ENCODE results near the gene COL4A1.
A peak's percentile ranks its signal among the peaks of the same experiment; 100 is the strongest.

The COL4A1 gene

GRCh38 chr13:110158226-110158625, 148.7 kb downstream of the COL4A1 start:
- peaks cover 7% of the 10 kb centered on the region for H3K4me1 ChIP-seq (ENCODE audit: control insufficient read depth, insufficient read depth, low read length)
- H3K36me3 ChIP-seq (ENCODE audit: control insufficient read depth in 2 of 2, insufficient read depth in 2 of 2, low read length in 2 of 2) = peaks cover 72 to 76% of the 10 kb centered on the region in 2 donors
- H3K9ac ChIP-seq (ENCODE audit: low read length in 2 of 2) = no peak overlapping the region
- peak overlapping the region; percentile 24 for H3K27ac ChIP-seq (ENCODE audit: low read length)
- no peak overlapping the region for H3K4me3 ChIP-seq (ENCODE audit: low read length in 2 of 2)
- no peaks in the 10 kb centered on the region for H3K27me3 ChIP-seq (ENCODE audit: control insufficient read depth in 1 of 2, insufficient read depth in 2 of 2, low read length in 2 of 2)
- no peaks in the 10 kb centered on the region for H3K9me3 ChIP-seq (ENCODE audit: control insufficient read depth in 2 of 2, low read length in 2 of 2)

DNA sequence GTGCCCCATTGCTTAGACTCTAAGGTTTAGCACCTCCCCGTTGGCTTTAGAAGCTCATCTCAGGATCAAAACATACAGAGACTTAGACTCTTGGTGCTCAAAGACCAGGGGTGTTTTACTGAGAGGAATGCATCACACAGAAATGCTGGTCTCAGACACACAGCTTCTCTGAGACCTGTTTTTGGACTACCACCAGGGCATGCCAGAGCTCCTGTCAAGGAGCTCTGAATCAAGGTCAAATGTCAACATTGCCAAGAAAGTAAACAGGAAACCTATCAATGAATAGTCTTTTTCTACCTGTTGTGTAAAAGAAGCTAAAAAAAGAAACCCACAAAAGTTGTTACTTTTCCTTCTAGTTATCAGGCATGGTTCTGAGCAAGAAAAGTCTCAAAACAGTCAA, 149.2 kb downstream of the COL4A1 start:
- peaks cover 72 to 74% of the 10 kb centered on the region in 2 donors for H3K36me3 ChIP-seq (ENCODE audit: control insufficient read depth in 2 of 2, insufficient read depth in 2 of 2, low read length in 2 of 2)
- H3K9me3 ChIP-seq (ENCODE audit: control insufficient read depth in 2 of 2, low read length in 2 of 2) = no peaks in the 10 kb centered on the region
- H3K9ac ChIP-seq (ENCODE audit: low read length in 2 of 2) = no peak overlapping the region
- no peak overlapping the region for H3K4me3 ChIP-seq (ENCODE audit: low read length in 2 of 2)
- H3K27me3 ChIP-seq (ENCODE audit: control insufficient read depth in 1 of 2, insufficient read depth in 2 of 2, low read length in 2 of 2) = no peaks in the 10 kb centered on the region
- peaks cover 7% of the 10 kb centered on the region for H3K4me1 ChIP-seq (ENCODE audit: control insufficient read depth, insufficient read depth, low read length)
- peak overlapping the region; percentile 24 for H3K27ac ChIP-seq (ENCODE audit: low read length)

- no peaks in the 10 kb centered on the region for H3K9me3 ChIP-seq (ENCODE audit: control insufficient read depth in 2 of 2, low read length in 2 of 2)
- H3K4me3 ChIP-seq (ENCODE audit: low read length in 2 of 2) = no peak overlapping the region
- H3K36me3 ChIP-seq (ENCODE audit: control insufficient read depth in 2 of 2, insufficient read depth in 2 of 2, low read length in 2 of 2) = peaks cover 76% of the 10 kb centered on the region in 2 donors
- no peaks in the 10 kb centered on the region for H3K27me3 ChIP-seq (ENCODE audit: control insufficient read depth in 1 of 2, insufficient read depth in 2 of 2, low read length in 2 of 2)
- H3K27ac ChIP-seq (ENCODE audit: low read length) = peak overlapping the region; percentile 33
- peaks cover 7% of the 10 kb centered on the region for H3K4me1 ChIP-seq (ENCODE audit: control insufficient read depth, insufficient read depth, low read length)
- peak overlapping the region in 1 of 2 donors; percentile 9 for H3K9ac ChIP-seq (ENCODE audit: low read length in 2 of 2)
Observed at GRCh38 chr13:110156301-110157049, 150.5 kb downstream of the COL4A1 start.

GRCh38 chr13:110155072-110155471, 151.9 kb downstream of the COL4A1 start:
- no peak overlapping the region for H3K4me3 ChIP-seq (ENCODE audit: low read length in 2 of 2)
- peaks cover 7% of the 10 kb centered on the region for H3K4me1 ChIP-seq (ENCODE audit: control insufficient read depth, insufficient read depth, low read length)
- peaks cover 76 to 77% of the 10 kb centered on the region in 2 donors for H3K36me3 ChIP-seq (ENCODE audit: control insufficient read depth in 2 of 2, insufficient read depth in 2 of 2, low read length in 2 of 2)
- no peaks in the 10 kb centered on the region for H3K27me3 ChIP-seq (ENCODE audit: control insufficient read depth in 1 of 2, insufficient read depth in 2 of 2, low read length in 2 of 2)
- no peak overlapping the region for H3K9ac ChIP-seq (ENCODE audit: low read length in 2 of 2)
- H3K27ac ChIP-seq (ENCODE audit: low read length) = no peak overlapping the region
- H3K9me3 ChIP-seq (ENCODE audit: control insufficient read depth in 2 of 2, low read length in 2 of 2) = no peaks in the 10 kb centered on the region

GRCh38 chr13:110154410-110154933, 152.5 kb downstream of the COL4A1 start:
- H3K36me3 ChIP-seq (ENCODE audit: control insufficient read depth in 2 of 2, insufficient read depth in 2 of 2, low read length in 2 of 2) = peaks cover 75 to 77% of the 10 kb centered on the region in 2 donors

GRCh38 chr13:110152351-110152750, 154.6 kb downstream of the COL4A1 start:
- H3K27ac ChIP-seq (ENCODE audit: low read length) = no peak overlapping the region
- peaks cover 77 to 78% of the 10 kb centered on the region in 2 donors for H3K36me3 ChIP-seq (ENCODE audit: control insufficient read depth in 2 of 2, insufficient read depth in 2 of 2, low read length in 2 of 2)
- H3K27me3 ChIP-seq (ENCODE audit: control insufficient read depth in 1 of 2, insufficient read depth in 2 of 2, low read length in 2 of 2) = no peaks in the 10 kb centered on the region

More at GRCh38 chr13:110154410-110154933, 152.5 kb downstream of the COL4A1 start:
- H3K4me1 ChIP-seq (ENCODE audit: control insufficient read depth, insufficient read depth, low read length) = peaks cover 7% of the 10 kb centered on the region
- H3K27me3 ChIP-seq (ENCODE audit: control insufficient read depth in 1 of 2, insufficient read depth in 2 of 2, low read length in 2 of 2) = no peaks in the 10 kb centered on the region
- H3K4me3 ChIP-seq (ENCODE audit: low read length in 2 of 2) = no peak overlapping the region
- H3K9ac ChIP-seq (ENCODE audit: low read length in 2 of 2) = no peak overlapping the region
- no peak overlapping the region for H3K27ac ChIP-seq (ENCODE audit: low read length)
- H3K9me3 ChIP-seq (ENCODE audit: control insufficient read depth in 2 of 2, low read length in 2 of 2) = no peaks in the 10 kb centered on the region

DNA sequence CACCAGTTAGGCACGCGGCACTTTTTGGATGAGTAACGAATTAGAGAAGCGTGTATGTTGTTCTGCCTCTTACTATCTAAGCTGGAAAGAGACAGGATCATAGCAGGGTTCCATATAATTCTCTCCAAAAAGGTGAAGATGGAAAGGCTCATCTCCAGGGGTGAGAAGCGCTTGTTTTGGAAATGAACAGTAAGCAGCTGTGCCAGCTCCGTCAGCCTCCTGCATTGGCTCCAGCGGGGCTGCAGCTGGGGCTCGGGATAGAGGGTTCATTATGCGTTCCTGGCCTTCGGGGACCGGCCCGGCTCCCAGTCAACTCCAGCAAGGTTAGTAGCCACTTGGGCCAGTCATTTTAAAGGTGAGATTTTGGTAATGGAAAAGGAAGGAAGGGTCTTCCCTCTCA, 155.5 kb downstream of the COL4A1 start:
- Histone ChIP-seq H3K9ac (ENCODE audit: low read length in 2 of 2) (no peak overlapping the region), H3K4me3 (ENCODE audit: low read length in 2 of 2) (no peak overlapping the region), H3K27ac (ENCODE audit: low read length) (no peak overlapping the region), H3K4me1 (ENCODE audit: control insufficient read depth, insufficient read depth, low read length) (no peaks in the 10 kb centered on the region), H3K36me3 (ENCODE audit: control insufficient read depth in 2 of 2, insufficient read depth in 2 of 2, low read length in 2 of 2) (peaks cover 71 to 73% of the 10 kb centered on the region in 2 donors), H3K9me3 (ENCODE audit: control insufficient read depth in 2 of 2, low read length in 2 of 2) (no peaks in the 10 kb centered on the region), H3K27me3 (ENCODE audit: control insufficient read depth in 1 of 2, insufficient read depth in 2 of 2, low read length in 2 of 2) (no peaks in the 10 kb centered on the region)

More at GRCh38 chr13:110152351-110152750, 154.6 kb downstream of the COL4A1 start:
- Histone ChIP-seq H3K9ac (ENCODE audit: low read length in 2 of 2) (no peak overlapping the region), H3K9me3 (ENCODE audit: control insufficient read depth in 2 of 2, low read length in 2 of 2) (no peaks in the 10 kb centered on the region), H3K4me3 (ENCODE audit: low read length in 2 of 2) (no peak overlapping the region), H3K4me1 (ENCODE audit: control insufficient read depth, insufficient read depth, low read length) (peaks cover 7% of the 10 kb centered on the region)

DNA sequence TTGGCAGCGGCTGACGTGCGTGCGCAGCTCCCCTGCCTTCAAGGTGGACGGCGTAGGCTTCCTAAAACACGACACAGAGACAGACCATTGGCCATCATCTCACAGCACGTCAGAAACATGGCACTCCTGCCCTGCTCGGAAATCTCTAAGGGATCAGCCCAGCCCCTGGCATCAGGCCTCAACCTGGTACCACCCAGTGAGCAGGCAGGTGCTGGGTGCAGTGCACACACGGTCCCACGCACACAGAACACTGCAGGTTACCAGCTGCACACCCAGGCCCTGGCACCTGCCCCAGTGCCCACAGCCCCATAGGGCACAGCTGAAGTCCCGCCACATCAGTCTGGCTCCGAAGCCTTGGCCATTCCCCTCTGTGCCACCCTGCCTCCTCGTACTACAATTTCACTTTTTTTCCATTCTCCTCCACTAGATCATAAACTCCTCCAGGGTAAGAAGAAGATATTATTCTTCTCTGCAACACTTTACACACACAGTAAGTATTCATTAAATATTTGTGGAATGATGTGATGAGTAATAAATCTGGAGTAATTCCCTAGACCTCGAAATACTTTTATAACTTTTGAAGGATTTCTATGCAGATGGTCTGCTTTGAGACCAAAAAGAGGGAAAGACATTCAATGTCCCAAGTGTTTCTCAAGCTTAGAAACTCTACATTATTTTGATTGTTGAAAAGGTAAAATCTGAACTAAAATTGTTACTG, 156.4 kb downstream of the COL4A1 start:
- no peaks in the 10 kb centered on the region for H3K9me3 ChIP-seq (ENCODE audit: control insufficient read depth in 2 of 2, low read length in 2 of 2)
- H3K4me1 ChIP-seq (ENCODE audit: control insufficient read depth, insufficient read depth, low read length) = no peaks in the 10 kb centered on the region
- no peaks in the 10 kb centered on the region for H3K27me3 ChIP-seq (ENCODE audit: control insufficient read depth in 1 of 2, insufficient read depth in 2 of 2, low read length in 2 of 2)
- no peak overlapping the region for H3K27ac ChIP-seq (ENCODE audit: low read length)
- H3K36me3 ChIP-seq (ENCODE audit: control insufficient read depth in 2 of 2, insufficient read depth in 2 of 2, low read length in 2 of 2) = peaks cover 69% of the 10 kb centered on the region in 2 donors
- H3K9ac ChIP-seq (ENCODE audit: low read length in 2 of 2) = no peak overlapping the region
- no peak overlapping the region for H3K4me3 ChIP-seq (ENCODE audit: low read length in 2 of 2)

- peaks cover 55 to 56% of the 10 kb centered on the region in 2 donors for H3K36me3 ChIP-seq (ENCODE audit: control insufficient read depth in 2 of 2, insufficient read depth in 2 of 2, low read length in 2 of 2)
- H3K27me3 ChIP-seq (ENCODE audit: control insufficient read depth in 1 of 2, insufficient read depth in 2 of 2, low read length in 2 of 2) = no peaks in the 10 kb centered on the region
Observed at GRCh38 chr13:110149036-110149435, 157.9 kb downstream of the COL4A1 start.

GRCh38 chr13:110140099-110140498, 166.9 kb downstream of the COL4A1 start:
- Histone ChIP-seq H3K27me3 (ENCODE audit: control insufficient read depth in 1 of 2, insufficient read depth in 2 of 2, low read length in 2 of 2) (no peaks in the 10 kb centered on the region), H3K9me3 (ENCODE audit: control insufficient read depth in 2 of 2, low read length in 2 of 2) (no peaks in the 10 kb centered on the region), H3K27ac (ENCODE audit: low read length) (no peak overlapping the region), H3K4me3 (ENCODE audit: low read length in 2 of 2) (no peak overlapping the region), H3K36me3 (ENCODE audit: control insufficient read depth in 2 of 2, insufficient read depth in 2 of 2, low read length in 2 of 2) (no peaks in the 10 kb centered on the region), H3K4me1 (ENCODE audit: control insufficient read depth, insufficient read depth, low read length) (peaks cover 22% of the 10 kb centered on the region), H3K9ac (ENCODE audit: low read length in 2 of 2) (no peak overlapping the region)

More at GRCh38 chr13:110149036-110149435, 157.9 kb downstream of the COL4A1 start:
- Histone ChIP-seq H3K9ac (ENCODE audit: low read length in 2 of 2) (no peak overlapping the region), H3K4me1 (ENCODE audit: control insufficient read depth, insufficient read depth, low read length) (no peaks in the 10 kb centered on the region), H3K9me3 (ENCODE audit: control insufficient read depth in 2 of 2, low read length in 2 of 2) (no peaks in the 10 kb centered on the region), H3K4me3 (ENCODE audit: low read length in 2 of 2) (no peak overlapping the region), H3K27ac (ENCODE audit: low read length) (no peak overlapping the region)
